Gastrocnemius medialis (tissue), 4 donors: ENCODE results near the gene PRPF40A.

Source experiments
- CTCF ChIP-seq, 5 experiments: fragments of 450-650 bp in 3 of 5; fragments of 200-600 bp in 2 of 5; sonication (generic) in 2 of 5; IDR thresholded peaks in 4 of 5; conservative IDR thresholded peaks in 1 of 5; 1 replicate in 4 of 5; 2 replicates in 1 of 5; pipeline ENCODE4 v1.5.1; 2016 to 2019; ENCODE audit warnings: antibody characterized with exemption in 5 of 5, mild to moderate bottlenecking in 3 of 5, moderate library complexity in 3 of 5
- POLR2A ChIP-seq, 2 donors: fragments of 450-650 bp; IDR thresholded peaks; one replicate each; pipeline ENCODE4 v1.6.1; 2017; ENCODE audit warnings: antibody characterized with exemption in 2 of 2, mild to moderate bottlenecking in 2 of 2, moderate library complexity in 2 of 2

- TF ChIP-seq CTCF (IDR thresholded peaks at IDR 0.05 in 4 of 5, conservative IDR thresholded peaks at IDR 0.05 in 1 of 5) (no peak), POLR2A (IDR thresholded peaks at IDR 0.05) (no peak)
These were observed 52.5 kb downstream of the PRPF40A start for GRCh38 chr2:152664725-152665124.
